HepG2 (cell line): ENCODE measurements around the gene VDR. TPM values are rescaled to one million over a fixed set of nuclear protein-coding genes. Genes with fewer than 3 reads are reported as not detected.

Experiments used
- polyA plus RNA-seq, 8 experiments: library from polyadenylated mRNA; depleted of rRNA in 3 of 8; stranded (reverse) in 7 of 8; unstranded in 1 of 8; fragments of >200 nt; fragmentation: Illumina TruSeq in 4 of 8; extraction: Trizol in 4 of 8; gene quantifications; 2 replicates each; pipeline versions ENCODE4 v1.2.1 to v1.2.3, GENCODE V29; 2011 to 2016; ENCODE audit warnings: low read depth in 4 of 8, missing spikeins in 1 of 8, mixed read lengths in 1 of 8; ENCODE audit not compliant: insufficient read depth in 1 of 8
- total RNA-seq, 5 experiments: library from RNA; depleted of rRNA; stranded (reverse); fragments of >200 nt; fragmentation: Illumina TruSeq; extraction: Trizol; gene quantifications; 2 replicates each; pipeline ENCODE4 v1.2.3, GENCODE V29; 2016; ENCODE audit warnings: low read depth in 1 of 5

Gene VDR
- total and polyA plus RNA-seq, 2 of the 13 experiments (the other 11 are each of a cell fraction or from before 2014, with no cell fraction given), result 0.08 to 0.33 TPM

Other genes with a start within 250 kb of the VDR start
- gene RPAP3, start 199.0 kb downstream of the VDR start, total RNA-seq (2016; rRNA removed; fragmentation: Illumina TruSeq; extraction: Trizol), result 32.8 and 54.2 TPM in 2 replicates
- 6.0 and 8.8 TPM in 2 replicates for gene RPAP3, start 199.0 kb downstream of the VDR start, polyA plus RNA-seq (2011; rRNA removed)
- not detected in 2 replicates for gene ENDOU, start 179.5 kb downstream of the VDR start, total RNA-seq (2016; rRNA removed; fragmentation: Illumina TruSeq; extraction: Trizol)
- gene ENDOU, start 179.5 kb downstream of the VDR start, polyA plus RNA-seq (2011; rRNA removed), result not detected in 2 replicates
- gene RAPGEF3, start 146.1 kb downstream of the VDR start, total RNA-seq (2016; rRNA removed; fragmentation: Illumina TruSeq; extraction: Trizol), result 0.07 TPM in 1 of 2 replicates, not detected in the other
- gene RAPGEF3, start 146.1 kb downstream of the VDR start, polyA plus RNA-seq (2011; rRNA removed), result 0.07 and 0.37 TPM in 2 replicates
- 2.6 and 3.7 TPM in 2 replicates for gene SLC48A1, start 131.8 kb downstream of the VDR start, total RNA-seq (2016; rRNA removed; fragmentation: Illumina TruSeq; extraction: Trizol)
- gene SLC48A1, start 131.8 kb downstream of the VDR start, polyA plus RNA-seq (2011; rRNA removed), result 2.2 and 3.1 TPM in 2 replicates
- 3.7 and 4.6 TPM in 2 replicates for gene HDAC7, start 85.1 kb downstream of the VDR start, total RNA-seq (2016; rRNA removed; fragmentation: Illumina TruSeq; extraction: Trizol)
- 8.5 and 10.8 TPM in 2 replicates for gene HDAC7, start 85.1 kb downstream of the VDR start, polyA plus RNA-seq (2011; rRNA removed)
- gene TMEM106C, start 58.6 kb upstream of the VDR start, total RNA-seq (2016; rRNA removed; fragmentation: Illumina TruSeq; extraction: Trizol), result 132 and 134 TPM in 2 replicates
- 191 and 192 TPM in 2 replicates for gene TMEM106C, start 58.6 kb upstream of the VDR start, polyA plus RNA-seq (2011; rRNA removed)
- 9.2 and 38.3 TPM in 2 replicates for gene COL2A1, start 99.5 kb upstream of the VDR start, total RNA-seq (2016; rRNA removed; fragmentation: Illumina TruSeq; extraction: Trizol)
- 7.4 and 9.8 TPM in 2 replicates for gene COL2A1, start 99.5 kb upstream of the VDR start, polyA plus RNA-seq (2011; rRNA removed)
- 20.2 and 25.3 TPM in 2 replicates for gene SENP1, start 201.1 kb upstream of the VDR start, total RNA-seq (2016; rRNA removed; fragmentation: Illumina TruSeq; extraction: Trizol)
- 9.6 and 14.0 TPM in 2 replicates for gene SENP1, start 201.1 kb upstream of the VDR start, polyA plus RNA-seq (2011; rRNA removed)
- gene PFKM, start 214.4 kb upstream of the VDR start, total RNA-seq (2016; rRNA removed; fragmentation: Illumina TruSeq; extraction: Trizol), result 1.4 and 2.4 TPM in 2 replicates
- 1.9 and 4.3 TPM in 2 replicates for gene PFKM, start 214.4 kb upstream of the VDR start, polyA plus RNA-seq (2011; rRNA removed)